Aorta (tissue), 5 donors: Measurements from ENCODE around the gene CDH2. TPM values are rescaled to one million over a fixed set of nuclear protein-coding genes. Genes with fewer than 3 reads are reported as not detected.
A peak's percentile ranks its signal among the peaks of the same experiment; 100 is the strongest.

Experiments used
- ATAC-seq: fragments of 200-7000 bp; cut with Tn5 transposase; one replicate; pipeline ENCODE4 v1.9.1; 2022; ENCODE audit warnings: moderate library complexity; ENCODE audit not compliant: low FRiP score
- DNase-seq, 2 donors: peaks; one replicate each; pipeline ENCODE4 v3.0.0-alpha.2; 2020
- H3K27ac ChIP-seq, 2 donors: one replicate each; pipeline ENCODE4 v1.5.1; 2013; ENCODE audit warnings: low read length in 2 of 2, mild to moderate bottlenecking in 2 of 2, moderate library complexity in 2 of 2, control low read depth in 1 of 2, inconsistent platforms in 1 of 2, low read depth in 1 of 2
- H3K27me3 ChIP-seq, 2 donors: one replicate each; pipeline ENCODE4 v1.6.1; 2013; ENCODE audit warnings: control low read depth in 1 of 2, low read length in 1 of 2, mild to moderate bottlenecking in 1 of 2, moderate library complexity in 1 of 2; ENCODE audit not compliant: insufficient read depth in 2 of 2, control insufficient read depth in 1 of 2
- H3K36me3 ChIP-seq, 2 donors: one replicate each; pipeline ENCODE4 v1.6.1; 2013; ENCODE audit warnings: control low read depth in 1 of 2, low read length in 1 of 2, mild to moderate bottlenecking in 1 of 2; ENCODE audit not compliant: insufficient read depth in 2 of 2, control insufficient read depth in 1 of 2
- H3K4me1 ChIP-seq, 2 donors: one replicate each; pipeline ENCODE4 v1.6.1; 2013; ENCODE audit warnings: low read length in 2 of 2, control low read depth in 1 of 2, mild to moderate bottlenecking in 1 of 2, moderate library complexity in 1 of 2; ENCODE audit not compliant: insufficient read depth in 2 of 2, control insufficient read depth in 1 of 2
- H3K4me3 ChIP-seq, 2 donors: one replicate each; pipeline ENCODE4 v1.5.1; 2013; ENCODE audit warnings: low read length in 2 of 2, control low read depth in 1 of 2, mild to moderate bottlenecking in 1 of 2
- H3K9me3 ChIP-seq: one replicate; pipeline ENCODE4 v1.6.1; 2013; ENCODE audit warnings: mild to moderate bottlenecking, low read length; ENCODE audit not compliant: control insufficient read depth
- WGBS, 2 donors: extraction: QIAGEN DNeasy Blood & Tissue Kit; methylation state at CpG; one replicate each; pipeline ENCODE4 v1.1.7; 2013; 5-methylcytosine and 5-hydroxymethylcytosine counted together
- intact Hi-C, 2 donors: fragments of 100-400 bp; cut with DNase I; formaldehyde crosslinking; loops; one replicate each; pipeline versions ENCODE4 v1.14.2 to v1.15.0; 2022
- polyA plus RNA-seq, 2 donors: library from polyadenylated mRNA; stranded (reverse); fragments of 200-250 nt; gene quantifications; one replicate each; pipeline ENCODE4 v1.2.3, GENCODE V29; 2013
- total RNA-seq, 2 donors: library from RNA; stranded (reverse); fragmentation: NEBNext Ultra II Directional; extraction: Animal tissue kit (Norgen Biotek cat#: 25700); gene quantifications; one replicate each; pipeline ENCODE4 v1.2.1, GENCODE V29; 2021
- donor health status: healthy with polysubstance abuse.
- donor health status: Bipolar disorder and iron deficiency.
- donor health status: DM: no; HTN: no; CAD: no.
- donor health status: DM: no; HTN: no; CAD: no.
- donor health status: DM: yes; HTN: yes; CAD: no.

Gene CDH2
- total and polyA plus RNA-seq, 4 donors, result 6.9 to 13.9 (median 11.4) TPM

DNA sequence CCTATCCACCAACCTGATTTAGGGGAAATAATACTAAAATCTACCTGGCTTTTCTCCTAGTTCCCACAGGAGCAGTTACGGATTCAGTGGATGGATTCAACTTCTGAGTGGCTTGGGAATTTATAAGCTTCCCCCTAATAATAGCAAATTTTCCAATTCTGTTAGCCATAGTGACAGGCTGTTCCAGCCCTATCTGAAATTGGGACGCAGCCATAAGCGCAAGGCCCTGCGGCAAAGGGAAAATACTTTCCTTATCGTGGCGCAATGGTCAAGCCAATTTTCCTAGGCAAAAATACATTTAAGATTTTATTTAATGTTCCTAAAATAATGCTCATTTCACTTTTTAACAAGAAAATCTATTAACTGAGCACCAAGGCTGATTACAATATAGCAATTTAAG lies 49.7 kb downstream of the CDH2 start:
- Histone ChIP-seq H3K4me3 (no peak overlapping the region), H3K4me1 (peaks cover 4 to 6% of the 10 kb centered on the region in 2 donors), H3K27ac (no peak overlapping the region), H3K9me3 (no peaks in the 10 kb centered on the region), H3K36me3 (no peaks in the 10 kb centered on the region), H3K27me3 (no peaks in the 10 kb centered on the region)
- WGBS, 2 donors, result 62 to 84% methylated on average over 6 of the region's 6 CpGs
- intact Hi-C loops, result no loop called here
- ATAC-seq (no peak), DNase-seq (no peak)

GRCh38 chr18:28126768-28127167 lies 50.2 kb downstream of the CDH2 start:
- WGBS, 2 donors, result 94% methylated on average over 5 of the region's 5 CpGs
- intact Hi-C loops, result no loop called here
- Histone ChIP-seq H3K9me3 (no peaks in the 10 kb centered on the region), H3K4me3 (no peak overlapping the region), H3K4me1 (peaks cover 4 to 6% of the 10 kb centered on the region in 2 donors), H3K27ac (no peak overlapping the region), H3K36me3 (no peaks in the 10 kb centered on the region), H3K27me3 (no peaks in the 10 kb centered on the region)
- ATAC-seq (no peak), DNase-seq (no peak)

GRCh38 chr18:28125051-28125450 lies 51.9 kb downstream of the CDH2 start:
- Histone ChIP-seq H3K4me3 (no peak overlapping the region), H3K9me3 (no peaks in the 10 kb centered on the region), H3K36me3 (no peaks in the 10 kb centered on the region), H3K27me3 (no peaks in the 10 kb centered on the region), H3K4me1 (peaks cover 4 to 6% of the 10 kb centered on the region in 2 donors), H3K27ac (no peak overlapping the region)
- ATAC-seq (no peak), DNase-seq (no peak)
- 87 to 90% methylated on average over 3 of the region's 3 CpGs for WGBS, 2 donors
- intact Hi-C loops, result no loop called here

GRCh38 chr18:28124131-28125029 lies 52.5 kb downstream of the CDH2 start:
- no peak for ATAC-seq
- no peak overlapping the region for H3K27ac ChIP-seq
- H3K4me1 ChIP-seq, result peaks cover 4 to 6% of the 10 kb centered on the region in 2 donors

DNA sequence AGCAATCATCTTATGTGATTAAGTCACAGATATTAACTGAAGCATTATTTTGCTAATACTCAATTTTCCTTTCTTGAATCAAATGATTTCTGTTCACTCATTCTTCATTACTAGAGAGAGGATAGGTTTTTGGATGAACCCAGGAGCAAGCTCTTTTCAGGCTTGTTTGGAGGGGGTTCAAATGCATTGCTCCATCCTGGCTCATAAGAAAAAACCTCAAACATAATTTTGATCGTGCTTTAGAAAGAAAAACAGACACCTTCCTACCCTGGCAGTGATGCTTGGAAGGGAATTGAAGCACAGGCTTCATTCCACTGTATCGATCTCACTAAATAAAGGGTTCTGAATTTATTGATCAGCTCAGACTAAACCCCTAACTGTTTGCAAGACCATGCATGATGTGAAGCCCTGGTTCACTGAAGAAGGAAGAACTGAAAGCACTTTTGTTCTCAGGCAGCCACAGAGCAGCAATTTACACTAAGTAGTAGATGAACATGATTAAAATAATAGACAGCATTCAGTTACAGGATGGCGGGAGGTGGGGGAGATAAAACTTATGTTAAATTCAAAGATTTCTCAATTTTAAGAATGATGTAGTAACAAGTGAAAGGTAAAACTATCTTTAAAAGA lies 53.4 kb downstream of the CDH2 start:
- Histone ChIP-seq H3K4me3 (peak overlapping the region in 1 of 2 donors; percentile 18), H3K27me3 (no peaks in the 10 kb centered on the region), H3K27ac (no peak overlapping the region), H3K36me3 (no peaks in the 10 kb centered on the region), H3K4me1 (peaks cover 4 to 6% of the 10 kb centered on the region in 2 donors), H3K9me3 (no peaks in the 10 kb centered on the region)
- 44 to 50% methylated on average over 3 of the region's 3 CpGs for WGBS, 2 donors
- no peak for ATAC-seq
- no peak for DNase-seq
- intact Hi-C loops, result no loop called here

More at GRCh38 chr18:28124131-28125029, 52.5 kb downstream of the CDH2 start:
- Histone ChIP-seq H3K27me3 (no peaks in the 10 kb centered on the region), H3K36me3 (no peaks in the 10 kb centered on the region), H3K9me3 (no peaks in the 10 kb centered on the region), H3K4me3 (no peak overlapping the region)
- intact Hi-C loops, result no loop called here
- WGBS, 2 donors, result 42 to 51% methylated on average over 4 of the region's 4 CpGs
- no peak for DNase-seq

DNA sequence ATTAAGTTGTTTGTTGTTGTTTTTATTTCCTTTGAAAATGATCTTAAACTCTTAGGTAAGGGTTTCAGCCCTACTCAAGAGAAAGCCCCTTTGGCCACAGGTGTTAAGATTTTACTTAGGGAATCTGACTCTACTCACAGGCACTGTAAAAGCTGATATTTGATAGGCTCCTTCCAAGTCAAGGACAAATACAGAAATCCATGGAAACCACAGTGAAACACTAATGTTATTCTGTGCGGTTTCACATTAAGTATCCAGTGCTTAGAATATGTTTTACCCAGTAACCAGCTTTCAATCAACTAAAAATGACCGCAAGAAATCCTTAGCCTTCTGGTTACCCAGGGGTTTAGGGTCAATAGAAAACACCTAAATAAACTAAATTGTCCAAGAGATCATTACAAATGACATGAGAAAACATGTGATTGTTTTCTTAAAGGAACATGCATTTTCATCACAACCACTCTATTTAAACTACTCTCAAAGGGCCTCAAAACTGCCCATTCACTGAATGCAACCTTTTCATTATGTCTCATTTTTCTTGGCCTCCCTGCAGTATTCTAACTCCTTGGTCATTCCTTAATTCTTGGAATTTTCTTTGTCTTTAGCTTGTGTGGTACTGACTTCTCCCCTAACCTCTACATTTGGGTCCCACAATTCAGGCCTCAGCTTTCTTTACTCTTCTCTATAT lies 56.0 kb downstream of the CDH2 start:
- ATAC-seq (no peak), DNase-seq (no peak)
- intact Hi-C loops, result no loop called here
- Histone ChIP-seq H3K4me1 (peaks cover 2 to 6% of the 10 kb centered on the region in 2 donors), H3K9me3 (no peaks in the 10 kb centered on the region), H3K27me3 (no peaks in the 10 kb centered on the region), H3K4me3 (no peak overlapping the region), H3K36me3 (no peaks in the 10 kb centered on the region), H3K27ac (no peak overlapping the region)
- 91 to 94% methylated on average over 2 of the region's 2 CpGs for WGBS, 2 donors

GRCh38 chr18:28116461-28116860 lies 60.5 kb downstream of the CDH2 start:
- WGBS, 2 donors, result 92 to 96% methylated on average over 1 of the region's 1 CpG

GRCh38 chr18:28115149-28115550 lies 61.8 kb downstream of the CDH2 start:
- 89 to 98% methylated on average over 2 of the region's 2 CpGs for WGBS, 2 donors

More at GRCh38 chr18:28116461-28116860, 60.5 kb downstream of the CDH2 start:
- DNase-seq (no peak), ATAC-seq (no peak)
- Histone ChIP-seq H3K4me1 (peaks cover 3 to 6% of the 10 kb centered on the region in 2 donors), H3K36me3 (no peaks in the 10 kb centered on the region), H3K9me3 (no peaks in the 10 kb centered on the region), H3K27me3 (no peaks in the 10 kb centered on the region), H3K4me3 (no peak overlapping the region), H3K27ac (peak overlapping the region in 1 of 2 donors; percentile 43)
- intact Hi-C loops, result no loop called here

More at GRCh38 chr18:28115149-28115550, 61.8 kb downstream of the CDH2 start:
- H3K27me3 ChIP-seq, result no peaks in the 10 kb centered on the region
- H3K4me3 ChIP-seq, result no peak overlapping the region
- intact Hi-C loops, result no loop called here
- ATAC-seq (no peak), DNase-seq (no peak)
- H3K27ac ChIP-seq, result peak overlapping the region in 1 of 2 donors; percentile 54
- no peaks in the 10 kb centered on the region for H3K36me3 ChIP-seq
- H3K4me1 ChIP-seq, result peaks cover 6 to 8% of the 10 kb centered on the region in 2 donors
- H3K9me3 ChIP-seq, result no peaks in the 10 kb centered on the region
